ENCODE measurements around the gene UBE2QL1.

GRCh38 chr5:6452622-6453504, 4.2 kb downstream of the UBE2QL1 start:
- TF ChIP-seq ZNF70 (CRISPR knock-in tag; IDR thresholded peaks at IDR 0.05) (no peak), TSHZ2 (CRISPR knock-in tag; IDR thresholded peaks at IDR 0.05) (no peak), SNAI2 (CRISPR knock-in tag; IDR thresholded peaks at IDR 0.05) (no peak), CSDC2 (CRISPR knock-in tag; IDR thresholded peaks at IDR 0.05) (no peak), ZFP3 (CRISPR knock-in tag; IDR thresholded peaks at IDR 0.05) (no peak), PATZ1 (CRISPR knock-in tag; IDR thresholded peaks at IDR 0.05; ENCODE audit: borderline replicate concordance) (no peak), ZFP30 (CRISPR knock-in tag; IDR thresholded peaks at IDR 0.05) (no peak), ESRRG (CRISPR knock-in tag; IDR thresholded peaks at IDR 0.05) (no peak)
